ENCODE measurements around the gene TPD52L1.

- TF ChIP-seq, protein P1, sequence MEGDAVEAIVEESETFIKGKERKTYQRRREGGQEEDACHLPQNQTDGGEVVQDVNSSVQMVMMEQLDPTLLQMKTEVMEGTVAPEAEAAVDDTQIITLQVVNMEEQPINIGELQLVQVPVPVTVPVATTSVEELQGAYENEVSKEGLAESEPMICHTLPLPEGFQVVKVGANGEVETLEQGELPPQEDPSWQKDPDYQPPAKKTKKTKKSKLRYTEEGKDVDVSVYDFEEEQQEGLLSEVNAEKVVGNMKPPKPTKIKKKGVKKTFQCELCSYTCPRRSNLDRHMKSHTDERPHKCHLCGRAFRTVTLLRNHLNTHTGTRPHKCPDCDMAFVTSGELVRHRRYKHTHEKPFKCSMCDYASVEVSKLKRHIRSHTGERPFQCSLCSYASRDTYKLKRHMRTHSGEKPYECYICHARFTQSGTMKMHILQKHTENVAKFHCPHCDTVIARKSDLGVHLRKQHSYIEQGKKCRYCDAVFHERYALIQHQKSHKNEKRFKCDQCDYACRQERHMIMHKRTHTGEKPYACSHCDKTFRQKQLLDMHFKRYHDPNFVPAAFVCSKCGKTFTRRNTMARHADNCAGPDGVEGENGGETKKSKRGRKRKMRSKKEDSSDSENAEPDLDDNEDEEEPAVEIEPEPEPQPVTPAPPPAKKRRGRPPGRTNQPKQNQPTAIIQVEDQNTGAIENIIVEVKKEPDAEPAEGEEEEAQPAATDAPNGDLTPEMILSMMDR (IDR thresholded peaks at IDR 0.05) = no peak
- TF ChIP-seq EZH2 (IDR thresholded peaks at IDR 0.05; ENCODE audit: borderline replicate concordance, insufficient read depth, low read depth, low read length, poor library complexity, severe bottlenecking) = no peak
Observed at GRCh38 chr6:125285936-125286335, 132.4 kb downstream of the TPD52L1 start.
